ENCODE data around the gene SRI.
"Not testable (repeated sequence)": the region's sequence is repeated elsewhere in the genome, so short reads cannot be mapped to it uniquely, and the experiment has no call there.

DNA sequence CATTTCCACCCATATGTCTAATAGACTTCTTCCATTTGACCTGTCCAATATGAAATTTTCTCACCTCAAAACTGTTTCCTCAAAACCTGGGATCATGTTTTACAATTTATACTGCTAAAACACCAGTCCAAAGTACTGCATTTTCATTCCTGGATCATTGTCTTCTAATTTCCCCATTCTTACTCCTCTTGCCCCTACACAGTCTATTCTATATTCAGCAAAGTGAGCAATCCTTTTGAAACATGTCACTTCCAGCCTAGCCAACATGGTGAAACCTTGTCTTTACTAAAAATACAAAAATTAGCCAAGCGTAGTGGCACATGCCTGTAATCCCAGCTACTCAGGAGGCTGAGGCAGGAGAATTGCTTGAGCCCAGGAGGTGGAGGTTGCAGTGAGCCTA is 38.5 kb upstream of the SRI start:
- TF ChIP-seq, protein P1, sequence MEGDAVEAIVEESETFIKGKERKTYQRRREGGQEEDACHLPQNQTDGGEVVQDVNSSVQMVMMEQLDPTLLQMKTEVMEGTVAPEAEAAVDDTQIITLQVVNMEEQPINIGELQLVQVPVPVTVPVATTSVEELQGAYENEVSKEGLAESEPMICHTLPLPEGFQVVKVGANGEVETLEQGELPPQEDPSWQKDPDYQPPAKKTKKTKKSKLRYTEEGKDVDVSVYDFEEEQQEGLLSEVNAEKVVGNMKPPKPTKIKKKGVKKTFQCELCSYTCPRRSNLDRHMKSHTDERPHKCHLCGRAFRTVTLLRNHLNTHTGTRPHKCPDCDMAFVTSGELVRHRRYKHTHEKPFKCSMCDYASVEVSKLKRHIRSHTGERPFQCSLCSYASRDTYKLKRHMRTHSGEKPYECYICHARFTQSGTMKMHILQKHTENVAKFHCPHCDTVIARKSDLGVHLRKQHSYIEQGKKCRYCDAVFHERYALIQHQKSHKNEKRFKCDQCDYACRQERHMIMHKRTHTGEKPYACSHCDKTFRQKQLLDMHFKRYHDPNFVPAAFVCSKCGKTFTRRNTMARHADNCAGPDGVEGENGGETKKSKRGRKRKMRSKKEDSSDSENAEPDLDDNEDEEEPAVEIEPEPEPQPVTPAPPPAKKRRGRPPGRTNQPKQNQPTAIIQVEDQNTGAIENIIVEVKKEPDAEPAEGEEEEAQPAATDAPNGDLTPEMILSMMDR (IDR thresholded peaks at IDR 0.05), result not testable (repeated sequence)
- not testable (repeated sequence) for TF ChIP-seq POLR2A (IDR thresholded peaks at IDR 0.05)
